Epithelial cell of proximal tubule (primary cell): Measurements from ENCODE around the gene CAMTA1. TPM values are rescaled to one million over a fixed set of nuclear protein-coding genes. Genes with fewer than 3 reads are reported as not detected.

Experiments used
- DNase-seq: peaks from one replicate; pipeline ENCODE4 v3.0.0-alpha.2; 2011; ENCODE audit warnings: low read depth
- H3K4me3 ChIP-seq: 2 replicates; pipeline ENCODE4 v1.5.1; 2011; ENCODE audit warnings: low read depth, mild to moderate bottlenecking, low read length
- total RNA-seq: library from RNA; depleted of rRNA; stranded (reverse); fragments of >200 nt; gene quantifications from 2 replicates; pipeline ENCODE4 v1.2.3, GENCODE V29; 2015
- TF ChIP-seq, protein P1 (sequence below): conservative IDR thresholded peaks from 2 replicates; pipeline ENCODE4 v1.5.1; 2012; ENCODE audit warnings: low read depth, mild to moderate bottlenecking, low read length

CAMTA1 gene
- total RNA-seq, 1 donor from 2014 or later = 79.2 TPM

- TF ChIP-seq, protein P1, sequence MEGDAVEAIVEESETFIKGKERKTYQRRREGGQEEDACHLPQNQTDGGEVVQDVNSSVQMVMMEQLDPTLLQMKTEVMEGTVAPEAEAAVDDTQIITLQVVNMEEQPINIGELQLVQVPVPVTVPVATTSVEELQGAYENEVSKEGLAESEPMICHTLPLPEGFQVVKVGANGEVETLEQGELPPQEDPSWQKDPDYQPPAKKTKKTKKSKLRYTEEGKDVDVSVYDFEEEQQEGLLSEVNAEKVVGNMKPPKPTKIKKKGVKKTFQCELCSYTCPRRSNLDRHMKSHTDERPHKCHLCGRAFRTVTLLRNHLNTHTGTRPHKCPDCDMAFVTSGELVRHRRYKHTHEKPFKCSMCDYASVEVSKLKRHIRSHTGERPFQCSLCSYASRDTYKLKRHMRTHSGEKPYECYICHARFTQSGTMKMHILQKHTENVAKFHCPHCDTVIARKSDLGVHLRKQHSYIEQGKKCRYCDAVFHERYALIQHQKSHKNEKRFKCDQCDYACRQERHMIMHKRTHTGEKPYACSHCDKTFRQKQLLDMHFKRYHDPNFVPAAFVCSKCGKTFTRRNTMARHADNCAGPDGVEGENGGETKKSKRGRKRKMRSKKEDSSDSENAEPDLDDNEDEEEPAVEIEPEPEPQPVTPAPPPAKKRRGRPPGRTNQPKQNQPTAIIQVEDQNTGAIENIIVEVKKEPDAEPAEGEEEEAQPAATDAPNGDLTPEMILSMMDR = no peak
- no peak for DNase-seq
- H3K4me3 ChIP-seq = no peak overlapping the region
Observed at GRCh38 chr1:7103361-7103782, 318.1 kb downstream of the CAMTA1 start.

GRCh38 chr1:7103874-7104273 is 318.6 kb downstream of the CAMTA1 start:
- no peak overlapping the region for H3K4me3 ChIP-seq
- TF ChIP-seq, protein P1 = no peak
- DNase-seq = no peak

- H3K4me3 ChIP-seq = no peak overlapping the region
- TF ChIP-seq, protein P1 = no peak
- DNase-seq = no peak
Observed at GRCh38 chr1:7104339-7104738, 319.1 kb downstream of the CAMTA1 start.

- TF ChIP-seq, protein P1 = no peak
- no peak for DNase-seq
- H3K4me3 ChIP-seq = no peak overlapping the region
Observed at GRCh38 chr1:7105269-7105668, 320.0 kb downstream of the CAMTA1 start.

GRCh38 chr1:7106442-7107108 is 321.3 kb downstream of the CAMTA1 start:
- TF ChIP-seq, protein P1 = no peak
- DNase-seq = no peak

GRCh38 chr1:7107109-7107830 is 322.0 kb downstream of the CAMTA1 start:
- no peak overlapping the region for H3K4me3 ChIP-seq
- TF ChIP-seq, protein P1 = no peak
- DNase-seq = no peak

More at GRCh38 chr1:7106442-7107108, 321.3 kb downstream of the CAMTA1 start:
- H3K4me3 ChIP-seq = no peak overlapping the region
